ENCODE data around the gene SULT4A1.

DNA sequence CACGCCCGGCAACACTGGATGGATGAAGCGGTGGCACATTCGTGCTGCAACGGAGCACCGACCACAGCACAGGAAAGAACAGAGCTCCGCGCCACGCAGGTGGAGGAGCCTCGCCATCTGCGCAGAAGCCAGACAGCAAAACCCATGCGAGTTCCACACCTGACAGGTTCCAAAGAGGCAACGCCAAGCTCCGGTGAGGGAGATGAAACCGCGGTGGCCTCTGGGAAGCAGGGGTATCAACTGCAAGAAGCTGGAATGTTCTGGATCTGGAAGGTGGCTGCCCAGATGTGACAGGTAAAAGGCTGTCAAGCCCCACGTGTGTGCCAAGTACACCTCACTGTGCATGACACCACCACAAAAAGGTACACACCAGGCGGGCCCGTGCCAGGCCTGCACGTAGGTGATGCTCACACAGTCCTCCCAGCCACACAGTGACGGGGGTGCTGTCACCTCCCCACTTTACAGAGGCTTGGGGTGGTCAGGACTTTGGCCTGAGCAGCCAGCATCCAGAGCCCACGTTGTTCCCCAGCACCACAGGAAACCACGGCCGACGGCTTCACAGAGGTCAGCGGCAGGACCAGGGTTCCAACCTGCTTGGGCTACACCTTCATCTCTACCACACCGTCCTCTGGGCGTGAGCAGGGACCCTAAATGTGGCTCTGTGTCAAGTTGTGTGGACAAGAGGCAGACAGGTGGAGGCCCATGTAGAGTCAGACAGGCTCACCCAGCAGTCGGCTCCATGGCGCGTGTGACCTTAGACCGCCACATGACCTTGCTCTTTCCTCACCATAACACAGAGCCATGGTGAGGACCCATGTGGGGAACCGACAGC lies 30.5 kb downstream of the SULT4A1 start:
- TF ChIP-seq SP1 (IDR thresholded peaks at IDR 0.05) (no peak), SUZ12 (IDR thresholded peaks at IDR 0.05) (no peak)

Data from HEK293T (cell line).